ENCODE results near the gene E2F1. TPM values are rescaled to one million over a fixed set of nuclear protein-coding genes. Genes with fewer than 3 reads are reported as not detected.

Gene E2F1
- total and polyA plus RNA-seq, 3 experiments from 2014 or later, result 0.52 to 72.3 (median 68.8) TPM

DNA sequence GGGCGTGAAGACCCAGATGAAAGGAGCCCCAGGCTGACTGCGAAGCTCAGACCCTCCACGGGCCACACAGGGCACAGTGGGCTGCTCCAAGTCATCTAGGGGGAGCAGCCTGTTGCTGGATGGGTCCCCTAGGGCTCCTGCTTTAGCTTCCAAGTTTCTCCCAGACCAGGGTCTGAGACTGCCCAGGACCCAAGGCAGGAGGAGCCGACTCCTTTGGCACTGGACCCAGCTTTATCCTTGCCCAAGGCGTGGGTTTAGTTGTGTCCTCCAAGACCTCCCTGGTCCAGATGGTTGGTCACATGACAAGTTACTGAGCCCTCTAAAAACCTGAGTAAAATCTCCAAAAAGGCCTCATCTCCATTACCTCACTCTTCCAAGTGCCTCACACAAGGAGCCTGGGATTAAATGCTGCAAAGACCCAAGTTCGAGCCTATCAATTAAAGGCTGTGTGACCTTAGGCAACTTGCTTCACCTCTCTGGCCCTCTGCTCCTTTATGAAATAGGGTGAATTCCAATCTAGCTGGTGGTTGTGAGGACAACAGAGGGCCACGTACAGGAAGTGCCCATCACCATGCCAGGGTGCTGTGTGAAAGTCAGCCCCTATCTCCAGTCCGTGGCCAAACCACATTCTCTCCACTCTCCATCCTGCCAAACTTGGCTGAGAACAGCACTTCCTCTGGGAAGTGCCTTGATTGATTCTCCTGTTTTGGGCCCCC is 14.5 kb downstream of the E2F1 start:
- Histone ChIP-seq H3K27me3 (ENCODE audit: insufficient read depth, low read length, poor library complexity, severe bottlenecking) (no peaks in the 10 kb centered on the region), H3K4me3 (ENCODE audit: low read length) (no peak overlapping the region), H3K9me3 (ENCODE audit: low read length) (no peaks in the 10 kb centered on the region), H3K27ac (ENCODE audit: low read depth, low read length) (no peak overlapping the region), H3K36me3 (ENCODE audit: insufficient read depth, low read length) (no peaks in the 10 kb centered on the region), H3K4me1 (ENCODE audit: insufficient read depth, low read length) (peaks cover 29% of the 10 kb centered on the region)
- Mint-ChIP-seq H3K36me3 (peaks cover 0 to 4% (median 0%) of the 10 kb centered on the region in 3 donors), H3K9me3 (no peaks in the 10 kb centered on the region), H3K27me3 (no peaks in the 10 kb centered on the region), H3K4me1 (peaks cover 20 to 39% (median 30%) of the 10 kb centered on the region in 3 donors), H3K4me3 (peak overlapping the region in 6 of 7 donors; percentile 35 to 84 (median 41)), H3K27ac (peak overlapping the region in 7 of 8 donors; percentile 45 to 85 (median 68))
- POLR2A ChIA-PET, result interaction anchor here (1.0 kb wide), 1 partner anchor 8 kb away, joined by 4 read pairs; no protein-coding TSS in a partner anchor
- DNase-seq, result no peak
- CTCF ChIA-PET, result interaction anchor here (5.4 to 7.2 kb wide), 2 partner anchors 10 to 214 kb away, joined by 52 to 103 read pairs; no protein-coding TSS in a partner anchor

DNA sequence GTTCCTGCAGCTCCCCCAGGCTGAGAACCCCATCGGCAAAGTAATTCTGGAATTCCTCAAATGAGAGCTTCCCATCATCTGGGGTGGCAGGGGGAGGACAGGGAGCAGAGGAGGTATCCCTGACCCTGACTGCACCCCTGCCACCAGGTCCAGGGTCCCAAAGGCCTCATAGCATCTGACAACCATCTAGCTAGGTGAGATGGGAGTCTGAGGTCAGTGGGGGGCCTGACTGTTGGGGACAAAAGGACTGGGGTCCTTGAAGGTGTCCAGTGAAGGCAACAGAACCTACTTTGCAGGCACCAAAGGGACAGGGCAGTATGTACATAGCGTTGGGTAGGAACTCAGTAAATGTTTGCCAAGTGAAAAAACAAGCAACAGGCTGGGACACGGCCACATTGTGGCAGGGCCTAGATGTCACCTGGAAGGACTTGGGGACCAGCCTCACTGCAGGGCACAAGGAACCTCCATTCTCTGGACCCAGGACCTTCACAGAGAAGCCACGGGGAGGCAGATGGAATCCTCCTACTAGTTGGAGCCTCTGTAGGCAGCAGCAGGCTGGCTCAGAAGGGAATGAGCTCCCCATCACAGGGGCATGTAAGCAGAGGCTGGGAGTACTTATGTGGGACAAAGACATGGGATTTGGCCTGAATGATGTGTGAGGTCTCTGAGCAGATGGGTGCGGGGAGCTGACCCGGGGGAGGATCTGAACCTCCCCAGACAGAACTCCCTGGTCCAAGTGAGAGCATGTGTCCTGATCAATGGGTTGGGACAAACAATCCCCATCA is 15.3 kb downstream of the E2F1 start:
- ChIA-PET POLR2A (interaction anchor here (0.6 to 4.4 kb wide), 3 partner anchors 8 to 19 kb away, joined by 4 to 24 read pairs (median 6); no protein-coding TSS in a partner anchor), CTCF (interaction anchor here (1.4 to 7.2 kb wide), 3 partner anchors 11 to 213 kb away, joined by 4 to 103 read pairs (median 52); no protein-coding TSS in a partner anchor)
- no peak overlapping the region for H3K27ac ChIP-seq (ENCODE audit: low read depth, low read length)
- no peak overlapping the region for H3K4me3 ChIP-seq (ENCODE audit: low read length)
- peak overlapping the region in 2 of 7 donors; percentile 24 to 84 for H3K4me3 Mint-ChIP-seq
- peaks cover 36% of the 10 kb centered on the region for H3K4me1 ChIP-seq (ENCODE audit: insufficient read depth, low read length)
- DNase-seq, result no peak
- no peaks in the 10 kb centered on the region for H3K36me3 ChIP-seq (ENCODE audit: insufficient read depth, low read length)
- H3K27ac Mint-ChIP-seq, result peak overlapping the region in 6 of 8 donors; percentile 26 to 85 (median 50)
- H3K9me3 ChIP-seq (ENCODE audit: low read length), result no peaks in the 10 kb centered on the region
- no peaks in the 10 kb centered on the region for H3K27me3 ChIP-seq (ENCODE audit: insufficient read depth, low read length, poor library complexity, severe bottlenecking)
- H3K36me3 Mint-ChIP-seq, result peaks cover 0 to 7% (median 0%) of the 10 kb centered on the region in 3 donors
- no peaks in the 10 kb centered on the region for H3K9me3 Mint-ChIP-seq
- H3K27me3 Mint-ChIP-seq, result no peaks in the 10 kb centered on the region
- H3K4me1 Mint-ChIP-seq, result peaks cover 26 to 46% (median 35%) of the 10 kb centered on the region in 3 donors

DNA sequence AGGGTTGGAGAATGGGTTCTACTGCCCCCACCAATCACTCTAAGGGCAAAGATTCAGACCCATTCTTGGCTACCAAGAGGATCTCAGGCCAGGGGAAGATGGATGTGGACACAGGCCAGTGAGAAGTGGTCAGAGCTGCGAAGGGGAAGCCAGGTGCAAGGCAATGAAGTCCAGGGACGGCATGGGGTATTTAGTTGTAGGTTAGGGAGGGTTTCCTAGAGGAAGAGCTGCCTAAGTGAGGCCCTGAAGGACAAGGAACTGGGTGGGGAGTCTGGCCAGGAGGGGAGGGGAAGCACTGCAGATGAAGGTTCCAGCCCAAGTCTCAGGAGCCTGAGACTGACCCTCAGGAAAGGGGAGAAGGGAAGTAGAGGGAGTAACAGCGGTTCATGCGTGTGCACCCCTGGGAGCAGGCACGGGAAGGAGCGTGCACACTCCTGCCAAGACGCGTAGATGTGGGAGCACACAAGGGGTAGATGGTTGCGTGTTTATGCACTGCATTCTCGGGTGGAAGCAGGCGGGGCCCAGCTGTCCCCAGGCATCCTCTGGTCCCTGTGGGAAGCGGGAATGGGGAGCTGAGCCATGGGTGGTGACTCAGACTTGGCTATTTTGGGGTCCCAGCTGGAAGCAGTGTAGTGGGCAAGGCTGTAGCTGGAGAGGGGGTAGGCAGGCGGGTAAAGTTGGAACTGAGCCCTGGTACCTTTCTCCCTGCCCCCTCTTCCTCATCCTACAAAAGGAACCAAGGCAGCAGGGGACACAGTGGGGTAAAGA is 16.1 kb downstream of the E2F1 start:
- H3K27ac Mint-ChIP-seq, result peak overlapping the region in 5 of 8 donors; percentile 29 to 87 (median 54)
- ChIA-PET POLR2A (interaction anchor here (0.5 to 4.4 kb wide), 3 partner anchors 9 to 60 kb away, joined by 4 to 24 read pairs (median 6); no protein-coding TSS in a partner anchor), CTCF (interaction anchor here (1.4 to 7.2 kb wide), 3 partner anchors 11 to 212 kb away, joined by 4 to 103 read pairs (median 52); no protein-coding TSS in a partner anchor)

DNA sequence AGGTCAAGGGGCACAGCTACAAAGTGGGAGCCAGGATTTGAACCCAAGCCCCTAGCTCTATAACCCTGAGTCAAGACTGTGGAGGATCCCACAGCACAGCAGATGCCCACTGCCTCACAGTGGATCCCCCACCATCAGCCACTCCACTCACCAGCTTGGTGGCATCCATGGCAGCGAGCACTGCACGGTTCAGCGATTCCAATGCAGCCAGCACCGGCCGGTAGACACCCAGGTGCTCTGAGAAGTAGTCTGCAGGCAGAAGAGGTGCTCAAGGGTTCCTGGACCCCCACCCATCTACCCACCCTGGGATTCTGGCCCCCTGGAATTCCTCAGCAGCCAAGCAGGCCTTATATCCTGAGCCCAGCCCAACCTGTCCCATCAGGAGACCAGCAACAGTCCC is 17.0 kb downstream of the E2F1 start:
- H3K4me3 ChIP-seq (ENCODE audit: low read length), result no peak overlapping the region
- no peaks in the 10 kb centered on the region for H3K9me3 ChIP-seq (ENCODE audit: low read length)
- ChIA-PET POLR2A (interaction anchor here (0.5 to 4.4 kb wide), 2 partner anchors 9 to 61 kb away, joined by 4 to 24 read pairs; no protein-coding TSS in a partner anchor), CTCF (interaction anchor here (1.4 to 7.2 kb wide), 12 partner anchors 12 to 268 kb away, joined by 3 to 103 read pairs (median 14); partner anchors contain the start of genes CBFA2T2, CDK5RAP1, PXMP4 and ZNF341)
- Mint-ChIP-seq H3K27ac (peak overlapping the region in 2 of 8 donors; percentile 26 to 68), H3K4me3 (peak overlapping the region in 1 of 7 donors; percentile 87), H3K36me3 (peaks cover 0 to 7% (median 0%) of the 10 kb centered on the region in 3 donors), H3K27me3 (no peaks in the 10 kb centered on the region), H3K4me1 (peaks cover 31 to 52% (median 42%) of the 10 kb centered on the region in 3 donors), H3K9me3 (no peaks in the 10 kb centered on the region)
- no peaks in the 10 kb centered on the region for H3K27me3 ChIP-seq (ENCODE audit: insufficient read depth, low read length, poor library complexity, severe bottlenecking)
- H3K27ac ChIP-seq (ENCODE audit: low read depth, low read length), result no peak overlapping the region
- no peak for DNase-seq
- no peaks in the 10 kb centered on the region for H3K36me3 ChIP-seq (ENCODE audit: insufficient read depth, low read length)
- peaks cover 32% of the 10 kb centered on the region for H3K4me1 ChIP-seq (ENCODE audit: insufficient read depth, low read length)

More for the DNA sequence above, 16.1 kb downstream of the E2F1 start:
- Mint-ChIP-seq H3K4me3 (peak overlapping the region in 1 of 7 donors; percentile 62), H3K4me1 (peaks cover 26 to 50% (median 38%) of the 10 kb centered on the region in 3 donors), H3K36me3 (peaks cover 0 to 7% (median 0%) of the 10 kb centered on the region in 3 donors), H3K27me3 (no peaks in the 10 kb centered on the region), H3K9me3 (no peaks in the 10 kb centered on the region)
- Histone ChIP-seq H3K4me3 (ENCODE audit: low read length) (no peak overlapping the region), H3K4me1 (ENCODE audit: insufficient read depth, low read length) (peaks cover 33% of the 10 kb centered on the region), H3K36me3 (ENCODE audit: insufficient read depth, low read length) (no peaks in the 10 kb centered on the region), H3K27me3 (ENCODE audit: insufficient read depth, low read length, poor library complexity, severe bottlenecking) (no peaks in the 10 kb centered on the region), H3K27ac (ENCODE audit: low read depth, low read length) (no peak overlapping the region), H3K9me3 (ENCODE audit: low read length) (no peaks in the 10 kb centered on the region)
- no peak for DNase-seq

DNA sequence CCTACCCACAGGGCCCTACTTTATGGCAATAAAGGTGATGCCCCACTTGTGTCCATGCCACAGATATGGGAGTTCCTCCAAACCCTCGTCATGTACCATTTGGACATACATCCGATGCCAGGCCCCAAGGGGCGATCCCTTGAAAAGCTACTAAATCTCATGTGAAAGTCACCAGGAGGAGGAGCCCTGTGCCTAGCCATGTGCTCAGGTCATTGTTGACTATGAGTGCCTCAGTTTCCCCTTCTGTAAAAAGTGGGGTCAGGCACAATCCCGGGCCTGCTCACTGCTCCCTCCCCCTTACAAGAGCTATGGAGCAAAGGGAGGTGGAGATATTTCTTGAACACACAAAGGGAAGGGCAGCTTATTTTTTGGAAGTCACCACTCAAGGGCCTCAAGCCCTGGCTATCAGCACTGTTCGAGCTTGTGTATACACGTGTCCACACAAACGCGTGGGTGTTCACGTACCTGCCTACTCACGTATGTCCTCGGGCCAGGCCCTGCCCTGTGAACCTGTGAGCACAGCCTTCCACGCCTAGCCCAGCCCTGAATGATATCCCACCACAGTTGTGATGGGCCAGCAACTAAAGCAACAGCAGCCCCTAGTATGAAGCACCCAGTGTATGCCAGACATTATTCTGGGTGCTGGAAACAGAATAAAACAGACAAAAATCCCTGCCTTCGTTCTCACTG is 17.6 kb downstream of the E2F1 start:
- Histone ChIP-seq H3K36me3 (ENCODE audit: insufficient read depth, low read length) (no peaks in the 10 kb centered on the region), H3K9me3 (ENCODE audit: low read length) (no peaks in the 10 kb centered on the region), H3K4me1 (ENCODE audit: insufficient read depth, low read length) (peaks cover 34% of the 10 kb centered on the region), H3K4me3 (ENCODE audit: low read length) (no peak overlapping the region), H3K27ac (ENCODE audit: low read depth, low read length) (no peak overlapping the region), H3K27me3 (ENCODE audit: insufficient read depth, low read length, poor library complexity, severe bottlenecking) (no peaks in the 10 kb centered on the region)
- peak overlapping the region in 6 of 8 donors; percentile 21 to 68 (median 56) for H3K27ac Mint-ChIP-seq
- H3K4me1 Mint-ChIP-seq, result peaks cover 33 to 54% (median 41%) of the 10 kb centered on the region in 3 donors
- peaks cover 0 to 5% (median 0%) of the 10 kb centered on the region in 3 donors for H3K36me3 Mint-ChIP-seq
- POLR2A ChIA-PET, result interaction anchor here (0.6 to 4.4 kb wide), 7 partner anchors 10 to 878 kb away, joined by 3 to 24 read pairs (median 5); partner anchors contain the start of genes CBFA2T2 and SNTA1
- CTCF ChIA-PET, result interaction anchor here (0.7 to 7.2 kb wide), 32 partner anchors 13 to 404 kb away, joined by 3 to 103 read pairs (median 5); partner anchors contain the start of genes CBFA2T2, CDK5RAP1, E2F1 and PXMP4
- no peaks in the 10 kb centered on the region for H3K9me3 Mint-ChIP-seq
- H3K27me3 Mint-ChIP-seq, result no peaks in the 10 kb centered on the region
- H3K4me3 Mint-ChIP-seq, result peak overlapping the region; percentile 35 to 94 (median 80)
- DNase-seq, result no peak

DNA sequence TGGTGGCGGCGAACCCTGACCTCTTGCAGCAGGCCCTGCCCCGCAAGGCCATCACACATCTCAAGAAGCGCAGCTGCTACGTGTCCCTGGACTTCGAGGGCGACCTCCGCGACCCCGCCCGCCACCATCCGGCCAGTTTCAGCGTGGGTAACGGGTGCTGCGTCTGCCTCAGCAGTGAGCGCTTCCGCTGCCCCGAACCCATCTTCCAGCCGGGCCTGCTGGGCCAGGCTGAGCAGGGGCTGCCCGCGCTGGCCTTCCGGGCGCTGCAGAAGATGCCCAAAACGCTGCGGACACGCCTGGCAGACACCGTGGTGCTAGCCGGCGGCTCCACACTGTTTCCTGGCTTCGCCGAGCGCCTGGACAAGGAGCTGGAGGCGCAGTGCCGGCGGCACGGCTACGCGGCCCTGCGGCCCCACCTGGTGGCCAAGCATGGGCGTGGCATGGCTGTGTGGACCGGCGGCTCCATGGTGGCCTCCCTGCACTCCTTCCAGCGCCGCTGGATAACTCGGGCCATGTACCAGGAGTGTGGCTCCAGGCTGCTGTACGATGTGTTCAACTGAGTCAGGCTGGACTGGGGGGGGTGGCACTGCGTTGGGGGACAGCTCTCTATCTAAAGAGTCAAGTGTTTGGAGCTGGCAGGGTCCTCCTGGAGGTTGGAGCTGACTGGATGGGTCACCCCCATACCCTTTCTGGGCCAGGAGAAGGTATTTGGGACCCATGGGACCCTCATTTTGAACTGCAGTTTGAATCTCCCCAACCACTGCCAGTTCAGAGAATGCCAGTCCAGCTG is 18.3 kb downstream of the E2F1 start:
- H3K9me3 Mint-ChIP-seq, result no peaks in the 10 kb centered on the region
- CTCF ChIA-PET, result interaction anchor here (0.7 to 7.2 kb wide), 43 partner anchors 8 to 409 kb away, joined by 3 to 103 read pairs (median 4); partner anchors contain the start of genes CBFA2T2, CDK5RAP1, E2F1 and PXMP4
- Histone ChIP-seq H3K27me3 (ENCODE audit: insufficient read depth, low read length, poor library complexity, severe bottlenecking) (no peaks in the 10 kb centered on the region), H3K4me3 (ENCODE audit: low read length) (peak overlapping the region; percentile 77), H3K4me1 (ENCODE audit: insufficient read depth, low read length) (peaks cover 30% of the 10 kb centered on the region), H3K9me3 (ENCODE audit: low read length) (no peaks in the 10 kb centered on the region), H3K36me3 (ENCODE audit: insufficient read depth, low read length) (no peaks in the 10 kb centered on the region), H3K27ac (ENCODE audit: low read depth, low read length) (no peak overlapping the region)
- H3K36me3 Mint-ChIP-seq, result peaks cover 0 to 5% (median 0%) of the 10 kb centered on the region in 3 donors
- POLR2A ChIA-PET, result interaction anchor here (0.6 to 4.4 kb wide), 10 partner anchors 11 to 877 kb away, joined by 3 to 24 read pairs (median 5); partner anchors contain the start of genes CBFA2T2, SNTA1 and ZNF341
- peak overlapping the region; percentile 69 to 94 (median 80) for H3K4me3 Mint-ChIP-seq
- peak; percentile 71 to 82 (median 76) for DNase-seq
- H3K4me1 Mint-ChIP-seq, result peaks cover 29 to 53% (median 40%) of the 10 kb centered on the region in 3 donors
- H3K27ac Mint-ChIP-seq, result peak overlapping the region in 7 of 8 donors; percentile 21 to 84 (median 57)
- no peaks in the 10 kb centered on the region for H3K27me3 Mint-ChIP-seq
